ENCODE data around the gene CFAP73. TPM values are rescaled to one million over a fixed set of nuclear protein-coding genes. Genes with fewer than 3 reads are reported as not detected.

Gene CFAP73
- polyA plus RNA-seq, 1 experiment: not detected

- TF ChIP-seq CTCF (IDR thresholded peaks at IDR 0.05; ENCODE audit: low read depth, low read length): no peak
- POLR2A ChIA-PET: no interaction called here
- no peak for DNase-seq (ENCODE audit: low read depth, low spot score)
- CTCF ChIA-PET: interaction anchor here (0.9 to 1.7 kb wide), 2 partner anchors 60 to 66 kb away, joined by 3 read pairs; no protein-coding TSS in a partner anchor
- no peak overlapping the region for H3K4me3 ChIP-seq (ENCODE audit: low read depth, low read length)
- no peaks in the 10 kb centered on the region; the same call in 1 of the 2 replicates for H3K9me3 ChIP-seq (ENCODE audit: control insufficient read depth, insufficient read depth, low read length)
- H3K27ac ChIP-seq (ENCODE audit: low read depth, low read length): no peak overlapping the region
- peaks cover 8% of the 10 kb centered on the region for H3K27me3 ChIP-seq (ENCODE audit: control insufficient read depth, insufficient read depth, low read length)
Observed at GRCh38 chr12:113109360-113109759, 40.2 kb upstream of the CFAP73 start.

- ChIA-PET POLR2A (no interaction called here), CTCF (interaction anchor here (0.9 to 1.7 kb wide), 2 partner anchors 61 to 65 kb away, joined by 3 read pairs; no protein-coding TSS in a partner anchor)
- Histone ChIP-seq H3K4me3 (ENCODE audit: low read depth, low read length) (no peak overlapping the region), H3K27ac (ENCODE audit: low read depth, low read length) (no peak overlapping the region), H3K27me3 (ENCODE audit: control insufficient read depth, insufficient read depth, low read length) (peaks cover 8% of the 10 kb centered on the region), H3K9me3 (ENCODE audit: control insufficient read depth, insufficient read depth, low read length) (no peaks in the 10 kb centered on the region; the same call in 1 of the 2 replicates)
- no peak for TF ChIP-seq CTCF (IDR thresholded peaks at IDR 0.05; ENCODE audit: low read depth, low read length)
- DNase-seq (ENCODE audit: low read depth, low spot score): no peak
Observed at GRCh38 chr12:113109872-113110599, 39.5 kb upstream of the CFAP73 start.

- Histone ChIP-seq H3K27ac (ENCODE audit: low read depth, low read length) (no peak overlapping the region), H3K9me3 (ENCODE audit: control insufficient read depth, insufficient read depth, low read length) (no peaks in the 10 kb centered on the region; the same call in 1 of the 2 replicates), H3K4me3 (ENCODE audit: low read depth, low read length) (no peak overlapping the region), H3K27me3 (ENCODE audit: control insufficient read depth, insufficient read depth, low read length) (peaks cover 8% of the 10 kb centered on the region)
- ChIA-PET POLR2A (no interaction called here), CTCF (no interaction called here)
- TF ChIP-seq CTCF (IDR thresholded peaks at IDR 0.05; ENCODE audit: low read depth, low read length): no peak
- no peak for DNase-seq (ENCODE audit: low read depth, low spot score)
Observed at GRCh38 chr12:113111247-113111646, 38.3 kb upstream of the CFAP73 start.

GRCh38 chr12:113112043-113112899 is 37.3 kb upstream of the CFAP73 start:
- peaks cover 11% of the 10 kb centered on the region for H3K27me3 ChIP-seq (ENCODE audit: control insufficient read depth, insufficient read depth, low read length)
- CTCF ChIA-PET: no interaction called here

More at GRCh38 chr12:113112043-113112899, 37.3 kb upstream of the CFAP73 start:
- TF ChIP-seq CTCF (IDR thresholded peaks at IDR 0.05; ENCODE audit: low read depth, low read length): no peak
- H3K9me3 ChIP-seq (ENCODE audit: control insufficient read depth, insufficient read depth, low read length): no peaks in the 10 kb centered on the region; the same call in 1 of the 2 replicates
- POLR2A ChIA-PET: no interaction called here
- DNase-seq (ENCODE audit: low read depth, low spot score): no peak
- no peak overlapping the region for H3K27ac ChIP-seq (ENCODE audit: low read depth, low read length)
- no peak overlapping the region for H3K4me3 ChIP-seq (ENCODE audit: low read depth, low read length)

Measured in AG04450 (cell line).